Tibial nerve (tissue), 4 donors: ENCODE results near the gene ARID1B. TPM values are rescaled to one million over a fixed set of nuclear protein-coding genes. Genes with fewer than 3 reads are reported as not detected.

Source experiments
- DNase-seq, 2 donors: peaks; one replicate each; pipeline ENCODE4 v3.0.0-alpha.2; 2019; ENCODE audit warnings: low spot score in 2 of 2
- H3K27ac ChIP-seq, 4 donors: fragments of 200-600 bp; sonication (generic) in 3 of 4; one replicate each; pipeline ENCODE4 v1.5.1; 2017 to 2019; ENCODE audit warnings: mild to moderate bottlenecking in 1 of 4
- H3K27me3 ChIP-seq, 2 donors: fragments of 200-600 bp; sonication (generic) in 1 of 2; one replicate each; pipeline versions ENCODE4 v1.5.1 to v1.6.0; 2017 to 2019
- H3K36me3 ChIP-seq, 3 donors: fragments of 200-600 bp; sonication (generic); one replicate each; pipeline ENCODE4 v1.5.1; 2018 to 2019
- H3K4me1 ChIP-seq, 4 donors: fragments of 200-600 bp; sonication (generic) in 3 of 4; one replicate each; pipeline ENCODE4 v1.5.1; 2017 to 2019
- H3K4me3 ChIP-seq, 4 donors: fragments of 200-600 bp; sonication (generic) in 3 of 4; one replicate each; pipeline ENCODE4 v1.5.1; 2017 to 2019; ENCODE audit warnings: mild to moderate bottlenecking in 1 of 4, moderate library complexity in 1 of 4
- H3K9me3 ChIP-seq, 4 donors: fragments of 200-600 bp; sonication (generic) in 3 of 4; one replicate each; pipeline ENCODE4 v1.5.1; 2017 to 2019
- CTCF ChIP-seq, 5 experiments: fragments of 200-600 bp in 3 of 5; fragments of 450-650 bp in 2 of 5; sonication (generic) in 3 of 5; IDR thresholded peaks; one replicate each; pipeline ENCODE4 v1.5.1; 2016 to 2019; ENCODE audit warnings: antibody characterized with exemption in 5 of 5, mild to moderate bottlenecking in 3 of 5, moderate library complexity in 2 of 5
- EP300 ChIP-seq, 2 donors: sonication (generic); formaldehyde crosslinking; IDR thresholded peaks; one replicate each; pipeline ENCODE4 v1.6.1; 2017; ENCODE audit warnings: antibody characterized with exemption in 2 of 2, mild to moderate bottlenecking in 1 of 2
- POLR2A ChIP-seq, 2 donors: fragments of 450-650 bp; IDR thresholded peaks; one replicate each; pipeline ENCODE4 v1.6.1; 2017; ENCODE audit warnings: antibody characterized with exemption in 2 of 2, mild to moderate bottlenecking in 2 of 2, moderate library complexity in 2 of 2
- WGBS, 2 donors: methylation state at CpG; one replicate each; pipeline ENCODE4 v1.1.5; 2018; 5-methylcytosine and 5-hydroxymethylcytosine counted together
- total RNA-seq, 4 donors: library from RNA; depleted of rRNA; stranded (reverse); fragments of >200 nt; gene quantifications; one replicate each; pipeline ENCODE4 v1.1.0, GENCODE V29; 2016

Gene ARID1B
- total RNA-seq, 4 donors from 2014 or later, result 91.5 to 123 (median 110) TPM

- H3K9me3 ChIP-seq, result no peaks in the 10 kb centered on the region
- H3K27ac ChIP-seq, result no peak overlapping the region
- no peak for DNase-seq
- 93 to 95% methylated on average over 18 to 19 of the region's 19 CpGs for WGBS, 2 donors
- TF ChIP-seq POLR2A (IDR thresholded peaks at IDR 0.05), result no peak
- H3K27me3 ChIP-seq, result no peaks in the 10 kb centered on the region
- H3K36me3 ChIP-seq, result no peaks in the 10 kb centered on the region
- H3K4me3 ChIP-seq, result no peak overlapping the region
- H3K4me1 ChIP-seq, result peaks cover 0 to 78% (median 19%) of the 10 kb centered on the region in 4 donors
Measured at GRCh38 chr6:156797901-156798735, 20.9 kb downstream of the ARID1B start.

- peaks cover 0 to 54% (median 4%) of the 10 kb centered on the region in 4 donors for H3K4me1 ChIP-seq
Measured at GRCh38 chr6:156801712-156802111, 24.5 kb downstream of the ARID1B start.

GRCh38 chr6:156803353-156803752 is 26.2 kb downstream of the ARID1B start:
- no peak overlapping the region for H3K27ac ChIP-seq
- 76 to 80% methylated on average over 2 of the region's 2 CpGs for WGBS, 2 donors
- H3K4me3 ChIP-seq, result no peak overlapping the region
- no peaks in the 10 kb centered on the region for H3K36me3 ChIP-seq
- H3K4me1 ChIP-seq, result peaks cover 0 to 54% (median 4%) of the 10 kb centered on the region in 4 donors
- DNase-seq, result no peak
- no peaks in the 10 kb centered on the region for H3K27me3 ChIP-seq
- no peak for TF ChIP-seq POLR2A (IDR thresholded peaks at IDR 0.05)
- no peaks in the 10 kb centered on the region for H3K9me3 ChIP-seq

More at GRCh38 chr6:156801712-156802111, 24.5 kb downstream of the ARID1B start:
- no peaks in the 10 kb centered on the region for H3K36me3 ChIP-seq
- no peak overlapping the region for H3K27ac ChIP-seq
- no peak overlapping the region for H3K4me3 ChIP-seq
- WGBS, 2 donors, result 43 to 45% methylated on average over 6 of the region's 6 CpGs
- DNase-seq, result no peak
- no peaks in the 10 kb centered on the region for H3K9me3 ChIP-seq
- no peak for TF ChIP-seq POLR2A (IDR thresholded peaks at IDR 0.05)
- no peak for TF ChIP-seq CTCF (IDR thresholded peaks at IDR 0.05)
- no peak for TF ChIP-seq EP300 (IDR thresholded peaks at IDR 0.05)
- no peaks in the 10 kb centered on the region for H3K27me3 ChIP-seq

GRCh38 chr6:156804402-156804801 is 27.2 kb downstream of the ARID1B start:
- peaks cover 0 to 60% (median 11%) of the 10 kb centered on the region in 4 donors for H3K4me1 ChIP-seq

GRCh38 chr6:156806155-156806554 is 29.0 kb downstream of the ARID1B start:
- Histone ChIP-seq H3K4me1 (peaks cover 0 to 71% (median 17%) of the 10 kb centered on the region in 4 donors), H3K36me3 (peaks cover 0 to 3% (median 0%) of the 10 kb centered on the region in 3 donors), H3K27ac (no peak overlapping the region)

More at GRCh38 chr6:156804402-156804801, 27.2 kb downstream of the ARID1B start:
- no peak overlapping the region for H3K27ac ChIP-seq
- 97% methylated on average over 4 of the region's 4 CpGs for WGBS, 2 donors
- no peaks in the 10 kb centered on the region for H3K27me3 ChIP-seq
- TF ChIP-seq CTCF (IDR thresholded peaks at IDR 0.05) (no peak), POLR2A (IDR thresholded peaks at IDR 0.05) (no peak), EP300 (IDR thresholded peaks at IDR 0.05) (no peak)
- H3K36me3 ChIP-seq, result no peaks in the 10 kb centered on the region
- no peaks in the 10 kb centered on the region for H3K9me3 ChIP-seq
- no peak for DNase-seq
- no peak overlapping the region for H3K4me3 ChIP-seq

More at GRCh38 chr6:156806155-156806554, 29.0 kb downstream of the ARID1B start:
- Histone ChIP-seq H3K27me3 (no peaks in the 10 kb centered on the region), H3K9me3 (no peaks in the 10 kb centered on the region), H3K4me3 (no peak overlapping the region)
- no peak for DNase-seq
- no peak for TF ChIP-seq POLR2A (IDR thresholded peaks at IDR 0.05)
- TF ChIP-seq CTCF (IDR thresholded peaks at IDR 0.05), result no peak
- TF ChIP-seq EP300 (IDR thresholded peaks at IDR 0.05), result no peak
- 92 to 96% methylated on average over 4 of the region's 4 CpGs for WGBS, 2 donors
